Panc1 (cell line): ENCODE data around the gene CD99.

Experiments used
- CTCF ChIP-seq: fragments of 450-650 bp; IDR thresholded peaks from 2 replicates; pipeline ENCODE4 v1.5.1; 2017; ENCODE audit warnings: mild to moderate bottlenecking
- POLR2AphosphoS5 ChIP-seq: IDR thresholded peaks from 2 replicates; pipeline ENCODE4 v1.6.1; 2012; ENCODE audit warnings: mild to moderate bottlenecking, low read depth, low read length, moderate library complexity
- REST ChIP-seq, 2 experiments: IDR thresholded peaks; 2 replicates each; pipeline ENCODE4 v1.6.1; 2011 to 2012; ENCODE audit warnings: low read depth in 2 of 2, control low read depth in 1 of 2, low read length in 1 of 2, mild to moderate bottlenecking in 1 of 2, moderate library complexity in 1 of 2; ENCODE audit not compliant: insufficient read depth in 1 of 2
- TCF7L2 ChIP-seq: IDR thresholded peaks from 2 replicates; pipeline ENCODE4 v1.6.1; 2011; ENCODE audit warnings: mild to moderate bottlenecking, low read depth, low read length, inconsistent platforms

DNA sequence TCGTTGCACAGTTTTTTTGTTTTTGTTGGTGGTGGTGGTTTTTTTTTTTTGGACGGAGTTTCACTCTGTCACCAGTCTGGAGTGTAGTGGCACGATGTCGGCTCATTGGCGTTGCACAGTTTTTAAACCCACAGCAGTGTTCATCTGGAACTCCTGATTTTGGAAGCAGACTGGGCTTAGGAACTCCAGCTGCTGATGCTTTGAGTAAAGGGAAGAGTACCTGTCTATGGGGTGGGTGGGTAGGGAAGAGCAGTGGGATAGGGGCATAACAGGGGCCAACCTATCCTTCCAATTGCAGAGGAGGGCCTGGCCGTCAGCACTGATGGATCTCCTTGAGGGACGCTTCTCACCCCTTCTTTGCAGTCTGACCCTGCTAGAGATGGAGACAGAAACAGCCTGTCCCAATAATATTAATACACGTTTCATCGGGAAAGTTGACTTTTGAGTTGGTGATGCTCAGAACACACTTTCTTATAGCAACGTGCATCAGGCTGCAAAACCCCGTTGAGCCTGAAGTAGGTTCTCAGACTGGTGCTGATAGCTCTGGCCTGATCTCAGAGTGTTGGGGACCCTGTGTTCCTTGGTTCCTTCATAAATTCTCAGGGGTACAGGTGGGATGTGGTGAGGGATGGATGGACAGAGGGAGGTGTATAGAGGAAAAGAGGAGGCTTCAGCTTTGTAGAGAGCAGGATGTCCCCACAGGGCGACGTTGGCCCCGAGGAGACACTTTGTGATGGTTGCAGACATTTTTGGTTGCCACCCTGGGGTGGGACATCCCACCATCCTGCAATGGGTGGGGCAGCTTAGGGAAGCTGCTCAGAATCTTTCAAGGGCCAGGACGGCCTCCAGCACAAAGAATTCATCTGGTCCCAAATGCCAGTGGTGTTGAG lies 2.3 kb downstream of the CD99 start:
- TF ChIP-seq POLR2AphosphoS5 (no peak), CTCF (no peak), REST (IDR thresholded peaks at IDR 0.05; ENCODE audit: insufficient read depth in 1 of 2, low read depth in 2 of 2, low read length in 1 of 2) (no peak), TCF7L2 (no peak)
